B cell (primary cell): Measurements from ENCODE around the gene SBK2. TPM values are rescaled to one million over a fixed set of nuclear protein-coding genes. Genes with fewer than 3 reads are reported as not detected.

Experiments used
- ATAC-seq: fragments of 200-7000 bp; cut with Tn5 transposase; one replicate; pipeline ENCODE4 v1.10.0; 2021; ENCODE audit warnings: low read depth, mild to moderate bottlenecking, moderate number of reproducible peaks, moderate library complexity
- CTCF ChIA-PET: fragments of 350-600 bp; sonication (Branson Sonifier 250); formaldehyde crosslinking; loops from one replicate; lab custom pipeline; 2021; ENCODE audit warnings: antibody characterized with exemption, inconsistent platforms; lab: Charles Lee
- POLR2A ChIA-PET: fragments of 350-600 bp; sonication (Branson Sonifier 250); formaldehyde crosslinking; loops from one replicate; lab custom pipeline; 2021; ENCODE audit warnings: antibody characterized with exemption; lab: Charles Lee
- DNase-seq: peaks from one replicate; pipeline ENCODE4 v3.0.0; 2013
- H2AFZ ChIP-seq: 2 replicates; pipeline ENCODE4 v1.6.1; 2012; ENCODE audit warnings: mild to moderate bottlenecking, low read depth, low read length; ENCODE audit not compliant: insufficient read depth, poor library complexity, severe bottlenecking
- H3K27ac ChIP-seq, 2 donors: 1 replicate in 1 of 2; 2 replicates in 1 of 2; pipeline ENCODE4 v1.5.1; 2012 to 2013; ENCODE audit warnings: low read length in 2 of 2, mild to moderate bottlenecking in 2 of 2, moderate library complexity in 1 of 2
- H3K27me3 ChIP-seq, 4 experiments: fragments of 200-600 bp in 1 of 4; sonication (generic) in 1 of 4; replicated peaks in 1 of 4; 1 replicate in 2 of 4; 2 replicates in 2 of 4; pipeline versions ENCODE4 v1.6.1 to v1.7.0; 2013 to 2016; ENCODE audit warnings: low read length in 3 of 4, mild to moderate bottlenecking in 2 of 4, mixed read lengths in 1 of 4, moderate library complexity in 1 of 4; ENCODE audit not compliant: insufficient read depth in 4 of 4, control insufficient read depth in 3 of 4; ENCODE audit errors: control extremely low read depth in 1 of 4
- H3K36me3 ChIP-seq, 2 experiments: replicated peaks in 1 of 2; 1 replicate in 1 of 2; 2 replicates in 1 of 2; pipeline versions ENCODE4 v1.6.1 to v1.7.1; 2013; ENCODE audit warnings: low read length in 1 of 2; ENCODE audit not compliant: insufficient read depth in 2 of 2, control insufficient read depth in 1 of 2; ENCODE audit errors: control extremely low read depth in 1 of 2, extremely low read depth in 1 of 2
- H3K4me1 ChIP-seq, 2 donors: fragments of 200-600 bp in 1 of 2; sonication (generic) in 1 of 2; 1 replicate in 1 of 2; 2 replicates in 1 of 2; pipeline versions ENCODE4 v1.5.1 to v1.6.1; 2013 to 2017; ENCODE audit warnings: low read length in 2 of 2; ENCODE audit not compliant: control insufficient read depth in 2 of 2, insufficient read depth in 2 of 2
- H3K4me2 ChIP-seq: replicated peaks from 2 replicates; pipeline ENCODE3; 2012; ENCODE audit warnings: mild to moderate bottlenecking, low read depth, low read length; ENCODE audit not compliant: poor library complexity, severe bottlenecking
- H3K4me3 ChIP-seq, 5 experiments: fragments of 200-600 bp in 1 of 5; sonication (generic) in 1 of 5; 1 replicate in 3 of 5; 2 replicates in 2 of 5; pipeline versions ENCODE4 v1.5.1 to v1.7.0; 2011 to 2016; ENCODE audit warnings: low read length in 4 of 5, mild to moderate bottlenecking in 4 of 5, low read depth in 2 of 5, control low read depth in 1 of 5, moderate library complexity in 1 of 5; ENCODE audit not compliant: insufficient read depth in 1 of 5; ENCODE audit errors: control extremely low read depth in 1 of 5, extremely low read depth in 1 of 5
- H3K79me2 ChIP-seq: fragments of 200-600 bp; sonication (generic); one replicate; pipeline ENCODE4 v1.6.0; 2016; ENCODE audit warnings: low read length; ENCODE audit not compliant: control insufficient read depth, insufficient read depth
- H3K9ac ChIP-seq: fragments of 200-600 bp; sonication (generic); 2 replicates; pipeline ENCODE4 v1.6.1; 2017; ENCODE audit warnings: mild to moderate bottlenecking, low read length, moderate library complexity
- H3K9me3 ChIP-seq, 3 donors: one replicate each; pipeline versions ENCODE4 v1.6.1 to v1.7.1; 2013; ENCODE audit warnings: low read length in 2 of 3; ENCODE audit not compliant: control insufficient read depth in 2 of 3, insufficient read depth in 1 of 3; ENCODE audit errors: control extremely low read depth in 1 of 3
- H4K20me1 ChIP-seq: 2 replicates; pipeline ENCODE4 v1.6.0; 2012; ENCODE audit warnings: mild to moderate bottlenecking, low read length; ENCODE audit not compliant: insufficient read depth, control insufficient read depth, poor library complexity, severe bottlenecking
- H3K27ac Mint-ChIP-seq: one replicate; pipeline ENCODE4 v1.8.0; 2021; ENCODE audit warnings: mixed read lengths
- H3K27me3 Mint-ChIP-seq: one replicate; pipeline ENCODE4 v1.8.0; 2021; ENCODE audit warnings: mixed read lengths
- H3K4me1 Mint-ChIP-seq: one replicate; pipeline ENCODE4 v1.8.0; 2021; ENCODE audit warnings: mixed read lengths
- H3K4me3 Mint-ChIP-seq: one replicate; pipeline ENCODE4 v1.8.0; 2021; ENCODE audit warnings: mixed read lengths
- H3K9me3 Mint-ChIP-seq: one replicate; pipeline ENCODE4 v1.8.0; 2022; ENCODE audit warnings: mixed read lengths; ENCODE audit not compliant: insufficient read depth
- CTCF ChIP-seq: fragments of 200-600 bp; IDR thresholded peaks from one replicate; pipeline ENCODE4 v1.8.0; 2022; ENCODE audit warnings: antibody characterized with exemption, mild to moderate bottlenecking
- EZH2 ChIP-seq: IDR thresholded peaks from 2 replicates; pipeline ENCODE4 v1.6.1; 2012; ENCODE audit warnings: borderline replicate concordance, low read depth, mild to moderate bottlenecking, moderate library complexity, low read length; ENCODE audit not compliant: insufficient read depth, poor library complexity, severe bottlenecking
- WGBS: methylation state at CpG from one replicate; pipeline ENCODE4 v1.1.5; 2013; ENCODE audit warnings: missing lambda C conversion rate; ENCODE audit not compliant: insufficient coverage; 5-methylcytosine and 5-hydroxymethylcytosine counted together
- intact Hi-C: fragments of 100-400 bp; cut with micrococcal nuclease; formaldehyde crosslinking; loops from one replicate; pipeline ENCODE4 v1.10.0; 2022
- polyA plus RNA-seq: library from polyadenylated mRNA; depleted of rRNA; stranded (reverse); fragments of >200 nt; gene quantifications from 2 replicates; pipeline ENCODE4 v1.2.3, GENCODE V29; 2012
- total RNA-seq, 2 donors: library from RNA; stranded (reverse); fragments of 120-200 nt in 1 of 2; gene quantifications; 1 replicate in 1 of 2; 2 replicates in 1 of 2; pipeline versions ENCODE4 v1.2.3 to v1.2.4, GENCODE V29; 2013 to 2022

Gene SBK2
- total and polyA plus RNA-seq, 2 donors (not counting 1 experiment from before 2014, with no cell fraction given) = not detected

DNA sequence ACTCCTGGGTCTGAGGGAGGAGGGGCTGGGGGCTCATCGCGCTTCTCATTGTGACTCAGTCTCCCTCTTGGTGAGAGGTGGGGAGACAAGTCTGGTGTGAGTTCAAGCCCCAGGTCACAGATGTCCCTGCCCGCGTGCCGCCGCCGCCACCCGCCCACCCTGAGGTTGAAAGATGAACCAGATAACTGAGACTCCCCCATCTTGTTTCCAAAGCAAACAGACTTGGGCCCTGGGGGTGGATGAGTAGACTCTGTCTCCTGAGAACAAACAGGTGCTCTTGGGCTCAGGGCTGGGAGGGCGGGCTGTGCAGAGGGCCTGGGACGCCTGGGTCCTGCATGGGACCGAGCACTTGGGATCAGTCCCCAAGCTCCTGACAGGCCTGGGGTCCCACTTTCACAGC is 567 bp downstream of the SBK2 start:
- Histone ChIP-seq H3K4me1 (no peaks in the 10 kb centered on the region), H3K9me3 (no peaks in the 10 kb centered on the region), H2AFZ (no peak overlapping the region), H3K4me2 (no peak overlapping the region), H3K27me3 (no peaks in the 10 kb centered on the region), H4K20me1 (no peaks in the 10 kb centered on the region), H3K79me2 (no peaks in the 10 kb centered on the region), H3K4me3 (no peak overlapping the region), H3K27ac (no peak overlapping the region), H3K9ac (no peak overlapping the region), H3K36me3 (no peaks in the 10 kb centered on the region)
- Mint-ChIP-seq H3K4me1 (no peaks in the 10 kb centered on the region), H3K27ac (no peak overlapping the region), H3K9me3 (no peaks in the 10 kb centered on the region), H3K27me3 (peaks cover 4% of the 10 kb centered on the region), H3K4me3 (no peak overlapping the region)
- POLR2A ChIA-PET = no interaction called here
- WGBS = 94% methylated on average over 9 of the region's 11 CpGs
- no peak for TF ChIP-seq CTCF
- TF ChIP-seq EZH2 = no peak
- DNase-seq = no peak
- ATAC-seq = no peak
- intact Hi-C loops = no loop called here
- CTCF ChIA-PET = no interaction called here

- Histone ChIP-seq H2AFZ (no peak overlapping the region), H3K4me3 (no peak overlapping the region), H4K20me1 (no peaks in the 10 kb centered on the region), H3K9me3 (no peaks in the 10 kb centered on the region), H3K36me3 (no peaks in the 10 kb centered on the region), H3K27me3 (no peaks in the 10 kb centered on the region), H3K79me2 (no peaks in the 10 kb centered on the region), H3K9ac (no peak overlapping the region), H3K4me1 (no peaks in the 10 kb centered on the region), H3K4me2 (no peak overlapping the region), H3K27ac (no peak overlapping the region)
- H3K9me3 Mint-ChIP-seq = no peaks in the 10 kb centered on the region
- H3K4me1 Mint-ChIP-seq = no peaks in the 10 kb centered on the region
- DNase-seq = no peak
- no peak for ATAC-seq
- WGBS = 97% methylated on average over 22 of the region's 22 CpGs
- no peak overlapping the region for H3K4me3 Mint-ChIP-seq
- intact Hi-C loops = no loop called here
- H3K27ac Mint-ChIP-seq = no peak overlapping the region
- TF ChIP-seq EZH2 (no peak), CTCF (no peak)
- peaks cover 4% of the 10 kb centered on the region for H3K27me3 Mint-ChIP-seq
- CTCF ChIA-PET = no interaction called here
- POLR2A ChIA-PET = no interaction called here
Measured at GRCh38 chr19:55535965-55536350, 975 bp downstream of the SBK2 start.
